ENCODE data around the gene NKD2. TPM values are rescaled to one million over a fixed set of nuclear protein-coding genes. Genes with fewer than 3 reads are reported as not detected.

NKD2 gene
- total and polyA plus RNA-seq, 2 of the 4 experiments (the other 2 are of a cell fraction): not detected

DNA sequence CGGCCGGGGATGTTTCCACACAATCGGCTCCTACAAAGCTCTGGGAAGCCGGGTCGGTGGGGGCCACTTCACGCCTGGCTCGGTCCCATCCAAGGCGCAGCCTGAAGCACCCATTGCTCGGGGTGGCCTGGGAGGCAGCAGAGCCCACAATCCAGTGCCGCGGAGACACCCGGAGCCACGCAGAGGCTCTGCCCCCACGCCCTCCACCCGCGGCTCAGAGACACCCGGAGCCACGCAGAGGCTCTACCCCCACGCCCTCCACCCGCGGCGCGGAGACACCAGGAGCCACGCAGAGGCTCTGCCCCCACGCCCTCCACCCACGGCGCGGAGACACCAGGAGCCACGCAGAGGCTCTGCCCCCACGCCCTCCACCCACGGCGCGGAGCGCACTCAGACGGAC is 71.4 kb downstream of the NKD2 start:
- H4K5ac ChIP-seq (ENCODE audit: low read depth, low read length): no peak overlapping the region
- H3K4ac ChIP-seq (ENCODE audit: low read depth, low read length): no peak overlapping the region
- H4K91ac ChIP-seq (ENCODE audit: insufficient read depth, low read depth, low read length): no peak overlapping the region
- H2BK120ac ChIP-seq (ENCODE audit: low read depth, low read length): no peak overlapping the region
- no peak overlapping the region for H3K23ac ChIP-seq (ENCODE audit: low read depth, low read length)
- no peaks in the 10 kb centered on the region for H3K9me3 ChIP-seq (ENCODE audit: control insufficient read depth, insufficient read depth, low read length)
- intact Hi-C loops (cut with micrococcal nuclease) (no loop called here), in situ Hi-C loops (cut with MboI; ENCODE audit: low sequenced_read_pairs) (no loop called here), dilution Hi-C loops (cut with HindIII; ENCODE audit: low sequenced_read_pairs, unreplicated experiment) (no loop called here)
- no peak overlapping the region for H3K56ac ChIP-seq (ENCODE audit: extremely low read depth, insufficient read depth, low read length)
- no peaks in the 10 kb centered on the region for H3K4me1 ChIP-seq (ENCODE audit: control insufficient read depth, insufficient read depth, low read length)
- H2BK15ac ChIP-seq (ENCODE audit: low read depth, low read length): no peak overlapping the region
- H3K27me3 ChIP-seq (ENCODE audit: control insufficient read depth, insufficient read depth, low read length): no peaks in the 10 kb centered on the region
- H3K9ac ChIP-seq (ENCODE audit: low read depth, low read length): no peak overlapping the region
- ATAC-seq (ENCODE audit: low read depth): no peak
- no peak overlapping the region for H2AK9ac ChIP-seq (replicated peaks; ENCODE audit: low read depth, low read length, poor library complexity)
- BruUV-seq (replicated peaks): no TSS peak
- 100% methylated on average over 2 of the region's 35 CpGs; no CpG with 5 or more reads in 1 of the 2 experiments for WGBS, 2 experiments (ENCODE audit: extremely low coverage in 2 of 2, insufficient read length in 1 of 2)
- H3K4me3 ChIP-seq (ENCODE audit: insufficient read depth, low read depth, low read length): no peak overlapping the region
- no peak overlapping the region for H3K18ac ChIP-seq (ENCODE audit: low read depth, low read length)
- no peaks in the 10 kb centered on the region; the same call in 1 of the 2 replicates for H4K20me1 ChIP-seq (ENCODE audit: insufficient read depth, low read length)
- H3K9me1 ChIP-seq (ENCODE audit: insufficient read depth, low read length): no peaks in the 10 kb centered on the region
- H2BK20ac ChIP-seq (ENCODE audit: low read depth, low read length): no peak overlapping the region
- no peaks in the 10 kb centered on the region for H3K79me1 ChIP-seq (ENCODE audit: low read depth in 1 of 2, low read length in 2 of 2)
- no peak overlapping the region for H2AFZ ChIP-seq (replicated peaks; ENCODE audit: low read length, poor library complexity)
- no peak overlapping the region for H4K8ac ChIP-seq (ENCODE audit: low read depth in 2 of 2, low read length in 2 of 2)
- no peak overlapping the region for H3K4me2 ChIP-seq (ENCODE audit: low read depth, low read length)
- ChIA-PET POLR2A (ENCODE audit: unreplicated experiment) (no interaction called here), CTCF (no interaction called here)
- TF ChIP-seq CEBPB (IDR thresholded peaks at IDR 0.05; ENCODE audit: low read depth, low read length) (no peak), MXI1 (IDR thresholded peaks at IDR 0.05; ENCODE audit: borderline replicate concordance, low read depth, low read length) (no peak), RFX5 (IDR thresholded peaks at IDR 0.05; ENCODE audit: low read depth, low read length) (no peak)
- no peak overlapping the region for H2BK5ac ChIP-seq (ENCODE audit: low read depth, low read length, poor library complexity, severe bottlenecking)
- no peak overlapping the region for H2AK5ac ChIP-seq (ENCODE audit: low read depth, low read length)
- peaks cover 20% of the 10 kb centered on the region; the same call in 1 of the 2 replicates for H3K36me3 ChIP-seq (ENCODE audit: control insufficient read depth, insufficient read depth, low read length)
- H3K27ac ChIP-seq (ENCODE audit: insufficient read depth, low read length): no peak overlapping the region
- H3K14ac ChIP-seq (replicated peaks; ENCODE audit: low read depth, low read length): no peak overlapping the region
- DNase-seq: no peak

All from IMR-90 (cell line).